Neural cell (in vitro differentiated cells): ENCODE data around the gene SLC19A1.

Experiments
- EZH2 ChIP-seq: fragments of 200-600, 300-800 bp; shearing (Covaris generic), sonication (generic); IDR thresholded peaks from 2 replicates; pipeline ENCODE4 v1.6.1; 2014; ENCODE audit warnings: antibody characterized with exemption, low read length, borderline replicate concordance, mild to moderate bottlenecking; ENCODE audit not compliant: insufficient read depth, poor library complexity, severe bottlenecking
- MXI1 ChIP-seq: fragments of 450-650 bp; conservative IDR thresholded peaks from 2 replicates; pipeline ENCODE4 v1.6.1; 2014; ENCODE audit warnings: antibody characterized with exemption, mild to moderate bottlenecking; ENCODE audit not compliant: poor library complexity, severe bottlenecking
- POLR2AphosphoS5 ChIP-seq: IDR thresholded peaks from 2 replicates; pipeline ENCODE4 v1.6.1; 2012
- SMC3 ChIP-seq: fragments of 450-650 bp; conservative IDR thresholded peaks from 2 replicates; pipeline ENCODE4 v1.6.1; 2014; ENCODE audit warnings: antibody characterized with exemption, mild to moderate bottlenecking, moderate library complexity; ENCODE audit not compliant: poor library complexity
- TAF1 ChIP-seq: IDR thresholded peaks from 2 replicates; pipeline ENCODE4 v1.6.1; 2012; ENCODE audit warnings: low read depth
- TF ChIP-seq, protein P1 (sequence below): fragments of 450-650 bp; IDR thresholded peaks from 2 replicates; pipeline ENCODE4 v1.5.1; 2014; ENCODE audit warnings: antibody characterized with exemption, mild to moderate bottlenecking, moderate library complexity; ENCODE audit not compliant: poor library complexity, severe bottlenecking
- TF ChIP-seq, protein P2 (sequence below): IDR thresholded peaks from 2 replicates; pipeline ENCODE4 v1.6.1; 2012; ENCODE audit warnings: borderline replicate concordance

DNA sequence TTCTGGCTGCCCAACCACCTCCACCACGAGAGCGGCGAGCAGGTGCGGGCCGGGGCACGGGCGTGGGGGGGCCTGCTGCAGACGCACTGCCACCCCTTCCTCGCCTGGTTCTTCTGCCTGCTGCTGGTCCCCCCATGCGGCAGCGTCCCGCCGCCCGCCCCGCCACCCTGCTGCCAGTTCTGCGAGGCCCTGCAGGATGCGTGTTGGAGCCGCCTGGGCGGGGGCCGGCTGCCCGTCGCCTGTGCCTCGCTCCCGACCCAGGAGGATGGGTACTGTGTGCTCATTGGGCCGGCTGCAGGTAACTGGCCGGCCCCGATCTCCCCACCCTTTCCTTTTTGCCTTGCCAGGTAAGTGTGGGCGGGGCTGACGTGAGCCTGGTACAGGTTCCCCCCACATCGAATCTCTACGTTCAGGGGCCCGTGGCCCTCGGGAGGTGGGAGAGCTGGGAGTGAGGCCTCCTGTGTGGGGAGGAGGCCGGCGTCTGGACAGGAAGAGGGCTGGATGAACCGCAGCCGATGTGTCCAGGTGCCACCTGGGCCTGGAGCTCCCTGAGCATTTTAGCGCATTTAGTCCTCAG lies 85.6 kb downstream of the SLC19A1 start:
- no peak for TF ChIP-seq MXI1
- TF ChIP-seq, protein P1, sequence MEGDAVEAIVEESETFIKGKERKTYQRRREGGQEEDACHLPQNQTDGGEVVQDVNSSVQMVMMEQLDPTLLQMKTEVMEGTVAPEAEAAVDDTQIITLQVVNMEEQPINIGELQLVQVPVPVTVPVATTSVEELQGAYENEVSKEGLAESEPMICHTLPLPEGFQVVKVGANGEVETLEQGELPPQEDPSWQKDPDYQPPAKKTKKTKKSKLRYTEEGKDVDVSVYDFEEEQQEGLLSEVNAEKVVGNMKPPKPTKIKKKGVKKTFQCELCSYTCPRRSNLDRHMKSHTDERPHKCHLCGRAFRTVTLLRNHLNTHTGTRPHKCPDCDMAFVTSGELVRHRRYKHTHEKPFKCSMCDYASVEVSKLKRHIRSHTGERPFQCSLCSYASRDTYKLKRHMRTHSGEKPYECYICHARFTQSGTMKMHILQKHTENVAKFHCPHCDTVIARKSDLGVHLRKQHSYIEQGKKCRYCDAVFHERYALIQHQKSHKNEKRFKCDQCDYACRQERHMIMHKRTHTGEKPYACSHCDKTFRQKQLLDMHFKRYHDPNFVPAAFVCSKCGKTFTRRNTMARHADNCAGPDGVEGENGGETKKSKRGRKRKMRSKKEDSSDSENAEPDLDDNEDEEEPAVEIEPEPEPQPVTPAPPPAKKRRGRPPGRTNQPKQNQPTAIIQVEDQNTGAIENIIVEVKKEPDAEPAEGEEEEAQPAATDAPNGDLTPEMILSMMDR: no peak
- TF ChIP-seq EZH2: no peak
- TF ChIP-seq, protein P2, sequence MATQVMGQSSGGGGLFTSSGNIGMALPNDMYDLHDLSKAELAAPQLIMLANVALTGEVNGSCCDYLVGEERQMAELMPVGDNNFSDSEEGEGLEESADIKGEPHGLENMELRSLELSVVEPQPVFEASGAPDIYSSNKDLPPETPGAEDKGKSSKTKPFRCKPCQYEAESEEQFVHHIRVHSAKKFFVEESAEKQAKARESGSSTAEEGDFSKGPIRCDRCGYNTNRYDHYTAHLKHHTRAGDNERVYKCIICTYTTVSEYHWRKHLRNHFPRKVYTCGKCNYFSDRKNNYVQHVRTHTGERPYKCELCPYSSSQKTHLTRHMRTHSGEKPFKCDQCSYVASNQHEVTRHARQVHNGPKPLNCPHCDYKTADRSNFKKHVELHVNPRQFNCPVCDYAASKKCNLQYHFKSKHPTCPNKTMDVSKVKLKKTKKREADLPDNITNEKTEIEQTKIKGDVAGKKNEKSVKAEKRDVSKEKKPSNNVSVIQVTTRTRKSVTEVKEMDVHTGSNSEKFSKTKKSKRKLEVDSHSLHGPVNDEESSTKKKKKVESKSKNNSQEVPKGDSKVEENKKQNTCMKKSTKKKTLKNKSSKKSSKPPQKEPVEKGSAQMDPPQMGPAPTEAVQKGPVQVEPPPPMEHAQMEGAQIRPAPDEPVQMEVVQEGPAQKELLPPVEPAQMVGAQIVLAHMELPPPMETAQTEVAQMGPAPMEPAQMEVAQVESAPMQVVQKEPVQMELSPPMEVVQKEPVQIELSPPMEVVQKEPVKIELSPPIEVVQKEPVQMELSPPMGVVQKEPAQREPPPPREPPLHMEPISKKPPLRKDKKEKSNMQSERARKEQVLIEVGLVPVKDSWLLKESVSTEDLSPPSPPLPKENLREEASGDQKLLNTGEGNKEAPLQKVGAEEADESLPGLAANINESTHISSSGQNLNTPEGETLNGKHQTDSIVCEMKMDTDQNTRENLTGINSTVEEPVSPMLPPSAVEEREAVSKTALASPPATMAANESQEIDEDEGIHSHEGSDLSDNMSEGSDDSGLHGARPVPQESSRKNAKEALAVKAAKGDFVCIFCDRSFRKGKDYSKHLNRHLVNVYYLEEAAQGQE: no peak
- TF ChIP-seq POLR2AphosphoS5: no peak
- no peak for TF ChIP-seq SMC3
- TF ChIP-seq TAF1: no peak
